ENCODE data around the gene MCM5. TPM values are rescaled to one million over a fixed set of nuclear protein-coding genes. Genes with fewer than 3 reads are reported as not detected.

The MCM5 gene
- total RNA-seq (10 to 100 TPM; 21.6 to 22.6 TPM), total RNA-seq (21.6 to 594 (median 79.7) reads per million in 172 experiments)
- 23.8 TPM for polyA plus RNA-seq (2013, experiment 1 of 2)
- polyA plus RNA-seq (2013, experiment 2 of 2), result 37.5 TPM

- DNase-seq, result peak; percentile 94 to 99 (median 96)
- Histone ChIP-seq H3K4me3 (ENCODE audit: low read length) (peak within 1 kb of the TSS; percentile 87), H3K4me1 (ENCODE audit: insufficient read depth, low read length) (peaks cover 34% of the 10 kb centered on the region), H3K9me3 (ENCODE audit: control insufficient read depth in 1 of 2, insufficient read depth in 1 of 2, low read length in 2 of 2) (no peaks in the 10 kb centered on the region), H3K27me3 (ENCODE audit: control insufficient read depth in 1 of 2, insufficient read depth in 2 of 2, low read length in 2 of 2) (no peaks in the 10 kb centered on the region), H3K27ac (ENCODE audit: low read depth in 1 of 2, low read length in 2 of 2) (peak within 1 kb of the TSS; percentile 12 to 69), H3K36me3 (ENCODE audit: insufficient read depth, low read length) (peaks cover 9% of the 10 kb centered on the region)
- H3K27ac Mint-ChIP-seq, result peak within 1 kb of the TSS; percentile 95
- H3K36me3 Mint-ChIP-seq (ENCODE audit: low read depth), result peaks cover 40% of the 10 kb centered on the region
- ChIA-PET CTCF (no interaction called here), POLR2A (interaction anchor here (2.6 kb wide), 1 partner anchor 100 kb away, joined by 14 read pairs; the partner anchor contains the start of gene TOM1)
- intact Hi-C loops (cut with DNase I, micrococcal nuclease), result loop anchor here (1.0 to 5.0 kb wide), 5 partner anchors 48 to 1107 kb away; partner anchors contain the start of genes FOXRED2 (in 1 of the 2), HMGXB4 (in 1 of the 2) and TOM1 (in 1 of the 2)
- peak; percentile 98 for ATAC-seq (ENCODE audit: poor library complexity)
- H3K4me1 Mint-ChIP-seq (ENCODE audit: low read depth), result peaks cover 18% of the 10 kb centered on the region
- H3K9me3 Mint-ChIP-seq, result no peaks in the 10 kb centered on the region
- H3K27me3 Mint-ChIP-seq, result no peaks in the 10 kb centered on the region
- peak within 1 kb of the TSS; percentile 98 for H3K4me3 Mint-ChIP-seq
- no peak for TF ChIP-seq CTCF (IDR thresholded peaks at IDR 0.05)
These were observed at the start of gene MCM5 for GRCh38 chr22:35399678-35400500. Gene MCM5 (plus strand): TSS chr22:35400140. CDS start chr22:35400439, 299 bp downstream.

GRCh38 chr22:35350539-35351503 lies 49.1 kb upstream of the MCM5 start:
- H3K36me3 ChIP-seq (ENCODE audit: insufficient read depth, low read length), result peaks cover 9% of the 10 kb centered on the region
- H3K4me3 ChIP-seq (ENCODE audit: low read length), result peak overlapping the region; percentile 55
- no peaks in the 10 kb centered on the region for H3K27me3 ChIP-seq (ENCODE audit: control insufficient read depth in 1 of 2, insufficient read depth in 2 of 2, low read length in 2 of 2)
- peaks cover 25% of the 10 kb centered on the region for H3K4me1 Mint-ChIP-seq (ENCODE audit: low read depth)
- peaks cover 20% of the 10 kb centered on the region for H3K36me3 Mint-ChIP-seq (ENCODE audit: low read depth)
- no peaks in the 10 kb centered on the region for H3K9me3 Mint-ChIP-seq
- no peak overlapping the region for H3K27ac ChIP-seq (ENCODE audit: low read depth in 1 of 2, low read length in 2 of 2)
- peaks cover 12% of the 10 kb centered on the region for H3K27me3 Mint-ChIP-seq
- CTCF ChIA-PET, result interaction anchor here (1.0 to 1.5 kb wide), 5 partner anchors 12 to 773 kb away, joined by 3 to 6 read pairs (median 4); no protein-coding TSS in a partner anchor
- peaks cover 31% of the 10 kb centered on the region for H3K4me1 ChIP-seq (ENCODE audit: insufficient read depth, low read length)
- peak overlapping the region; percentile 80 for H3K4me3 Mint-ChIP-seq
- peak; percentile 84 for TF ChIP-seq CTCF (IDR thresholded peaks at IDR 0.05)
- H3K27ac Mint-ChIP-seq, result peak overlapping the region; percentile 43
- peak; percentile 69 to 93 (median 79) for DNase-seq
- H3K9me3 ChIP-seq (ENCODE audit: control insufficient read depth in 1 of 2, insufficient read depth in 1 of 2, low read length in 2 of 2), result no peaks in the 10 kb centered on the region
- POLR2A ChIA-PET, result interaction anchor here (1.3 to 2.1 kb wide), 2 partner anchors 51 to 93 kb away, joined by 5 to 6 read pairs; partner anchors contain the start of genes HMGXB4 and TOM1
- ATAC-seq (ENCODE audit: poor library complexity), result peak; percentile 81
- intact Hi-C loops (cut with DNase I, micrococcal nuclease), result loop anchor here (1.0 to 5.0 kb wide), 7 partner anchors 46 to 871 kb away; no protein-coding TSS in a partner anchor

All from CD4-positive, alpha-beta T cell (primary cell).